Fibroblast of the aortic adventitia (primary cell): ENCODE measurements around the gene FXYD3. TPM values are rescaled to one million over a fixed set of nuclear protein-coding genes. Genes with fewer than 3 reads are reported as not detected.

Source experiments
- DNase-seq: peaks from one replicate; pipeline ENCODE4 v3.0.0-alpha.2; 2010; ENCODE audit warnings: low read depth
- H3K4me3 ChIP-seq: 2 replicates; pipeline ENCODE4 v1.5.1; 2011; ENCODE audit warnings: low read depth, mild to moderate bottlenecking, control low read depth, low read length, moderate library complexity
- CTCF ChIP-seq: IDR thresholded peaks from 2 replicates; pipeline ENCODE4 v1.5.1; 2011; ENCODE audit warnings: mild to moderate bottlenecking, low read length, control low read depth, inconsistent platforms; ENCODE audit not compliant: insufficient read depth
- small RNA-seq: library from RNA; depleted of rRNA; stranded (forward); fragments of <200 nt; gene quantifications from one replicate; pipeline ENCODE3, GENCODE V24; 2012
- total RNA-seq: library from RNA; depleted of rRNA; stranded (reverse); fragments of >200 nt; gene quantifications from 2 replicates; pipeline ENCODE4 v1.2.3, GENCODE V29; 2012; ENCODE audit warnings: low replicate concordance

FXYD3 gene
- total RNA-seq, 1 donor, result not detected

GRCh38 chr19:35167251-35168119, 51.9 kb downstream of the FXYD3 start:
- no peak overlapping the region for H3K4me3 ChIP-seq
- TF ChIP-seq CTCF, result no peak
- DNase-seq, result no peak

GRCh38 chr19:35168196-35168595, 52.6 kb downstream of the FXYD3 start:
- no peak overlapping the region for H3K4me3 ChIP-seq
- TF ChIP-seq CTCF, result no peak
- DNase-seq, result no peak

GRCh38 chr19:35169221-35169995, 53.8 kb downstream of the FXYD3 start:
- H3K4me3 ChIP-seq, result no peak overlapping the region
- TF ChIP-seq CTCF, result no peak
- no peak for DNase-seq

GRCh38 chr19:35170359-35171061, 54.9 kb downstream of the FXYD3 start:
- TF ChIP-seq CTCF, result no peak
- DNase-seq, result peak; percentile 25
- no peak overlapping the region for H3K4me3 ChIP-seq

- TF ChIP-seq CTCF, result no peak
- DNase-seq, result no peak
- H3K4me3 ChIP-seq, result no peak overlapping the region
These were observed 56.1 kb downstream of the FXYD3 start for GRCh38 chr19:35171730-35172129.

Small RNA genes within 50 kb of the gene (small RNA-seq; reads per million reads assigned to genes)
- not detected for gene AC020907.2

Other genes starting within 250 kb of the FXYD3 start
- gene ZNF30, start 188.9 kb upstream of the FXYD3 start, total RNA-seq, result 1.9 and 4.2 TPM in 2 replicates
- gene ZNF792, start 151.6 kb upstream of the FXYD3 start, total RNA-seq, result 1.7 and 3.0 TPM in 2 replicates
- gene GRAMD1A, start 115.5 kb upstream of the FXYD3 start, total RNA-seq, result 25.1 and 27.0 TPM in 2 replicates
- gene SCN1B, start 85.4 kb upstream of the FXYD3 start, total RNA-seq, result 7.0 and 12.1 TPM in 2 replicates
- 0.98 TPM in 1 of 2 replicates, not detected in the other for gene HPN, start 74.1 kb upstream of the FXYD3 start, total RNA-seq
- gene LGI4, start 19.2 kb downstream of the FXYD3 start, total RNA-seq, result 0.09 and 3.7 TPM in 2 replicates
- gene FXYD1, start 23.0 kb downstream of the FXYD3 start, total RNA-seq, result 2.5 and 6.5 TPM in 2 replicates
- gene FXYD7, start 27.4 kb downstream of the FXYD3 start, total RNA-seq, result not detected in 2 replicates
- 11.5 and 59.8 TPM in 2 replicates for gene FXYD5, start 38.9 kb downstream of the FXYD3 start, total RNA-seq
- not detected in 2 replicates for gene FAM187B, start 112.9 kb downstream of the FXYD3 start, total RNA-seq
- gene LSR, start 133.2 kb downstream of the FXYD3 start, total RNA-seq, result 0.54 TPM in 1 of 2 replicates, not detected in the other
- gene USF2, start 153.1 kb downstream of the FXYD3 start, total RNA-seq, result 51.6 and 72.9 TPM in 2 replicates
- gene HAMP, start 166.7 kb downstream of the FXYD3 start, total RNA-seq, result not detected in 2 replicates
- not detected in 2 replicates for gene MAG, start 176.3 kb downstream of the FXYD3 start, total RNA-seq
- gene CD22, start 213.4 kb downstream of the FXYD3 start, total RNA-seq, result not detected in 2 replicates
- not detected in 2 replicates for gene FFAR1, start 232.1 kb downstream of the FXYD3 start, total RNA-seq
- not detected in 2 replicates for gene FFAR3, start 242.6 kb downstream of the FXYD3 start, total RNA-seq